Measurements from ENCODE around the gene PRKCE. TPM values are rescaled to one million over a fixed set of nuclear protein-coding genes. Genes with fewer than 3 reads are reported as not detected.

The PRKCE gene
- total and polyA plus RNA-seq, 2 of the 8 experiments (the other 6 are each of a cell fraction or from before 2014, with no cell fraction given) = 0.54 to 2.1 TPM

- TF ChIP-seq, protein P1, sequence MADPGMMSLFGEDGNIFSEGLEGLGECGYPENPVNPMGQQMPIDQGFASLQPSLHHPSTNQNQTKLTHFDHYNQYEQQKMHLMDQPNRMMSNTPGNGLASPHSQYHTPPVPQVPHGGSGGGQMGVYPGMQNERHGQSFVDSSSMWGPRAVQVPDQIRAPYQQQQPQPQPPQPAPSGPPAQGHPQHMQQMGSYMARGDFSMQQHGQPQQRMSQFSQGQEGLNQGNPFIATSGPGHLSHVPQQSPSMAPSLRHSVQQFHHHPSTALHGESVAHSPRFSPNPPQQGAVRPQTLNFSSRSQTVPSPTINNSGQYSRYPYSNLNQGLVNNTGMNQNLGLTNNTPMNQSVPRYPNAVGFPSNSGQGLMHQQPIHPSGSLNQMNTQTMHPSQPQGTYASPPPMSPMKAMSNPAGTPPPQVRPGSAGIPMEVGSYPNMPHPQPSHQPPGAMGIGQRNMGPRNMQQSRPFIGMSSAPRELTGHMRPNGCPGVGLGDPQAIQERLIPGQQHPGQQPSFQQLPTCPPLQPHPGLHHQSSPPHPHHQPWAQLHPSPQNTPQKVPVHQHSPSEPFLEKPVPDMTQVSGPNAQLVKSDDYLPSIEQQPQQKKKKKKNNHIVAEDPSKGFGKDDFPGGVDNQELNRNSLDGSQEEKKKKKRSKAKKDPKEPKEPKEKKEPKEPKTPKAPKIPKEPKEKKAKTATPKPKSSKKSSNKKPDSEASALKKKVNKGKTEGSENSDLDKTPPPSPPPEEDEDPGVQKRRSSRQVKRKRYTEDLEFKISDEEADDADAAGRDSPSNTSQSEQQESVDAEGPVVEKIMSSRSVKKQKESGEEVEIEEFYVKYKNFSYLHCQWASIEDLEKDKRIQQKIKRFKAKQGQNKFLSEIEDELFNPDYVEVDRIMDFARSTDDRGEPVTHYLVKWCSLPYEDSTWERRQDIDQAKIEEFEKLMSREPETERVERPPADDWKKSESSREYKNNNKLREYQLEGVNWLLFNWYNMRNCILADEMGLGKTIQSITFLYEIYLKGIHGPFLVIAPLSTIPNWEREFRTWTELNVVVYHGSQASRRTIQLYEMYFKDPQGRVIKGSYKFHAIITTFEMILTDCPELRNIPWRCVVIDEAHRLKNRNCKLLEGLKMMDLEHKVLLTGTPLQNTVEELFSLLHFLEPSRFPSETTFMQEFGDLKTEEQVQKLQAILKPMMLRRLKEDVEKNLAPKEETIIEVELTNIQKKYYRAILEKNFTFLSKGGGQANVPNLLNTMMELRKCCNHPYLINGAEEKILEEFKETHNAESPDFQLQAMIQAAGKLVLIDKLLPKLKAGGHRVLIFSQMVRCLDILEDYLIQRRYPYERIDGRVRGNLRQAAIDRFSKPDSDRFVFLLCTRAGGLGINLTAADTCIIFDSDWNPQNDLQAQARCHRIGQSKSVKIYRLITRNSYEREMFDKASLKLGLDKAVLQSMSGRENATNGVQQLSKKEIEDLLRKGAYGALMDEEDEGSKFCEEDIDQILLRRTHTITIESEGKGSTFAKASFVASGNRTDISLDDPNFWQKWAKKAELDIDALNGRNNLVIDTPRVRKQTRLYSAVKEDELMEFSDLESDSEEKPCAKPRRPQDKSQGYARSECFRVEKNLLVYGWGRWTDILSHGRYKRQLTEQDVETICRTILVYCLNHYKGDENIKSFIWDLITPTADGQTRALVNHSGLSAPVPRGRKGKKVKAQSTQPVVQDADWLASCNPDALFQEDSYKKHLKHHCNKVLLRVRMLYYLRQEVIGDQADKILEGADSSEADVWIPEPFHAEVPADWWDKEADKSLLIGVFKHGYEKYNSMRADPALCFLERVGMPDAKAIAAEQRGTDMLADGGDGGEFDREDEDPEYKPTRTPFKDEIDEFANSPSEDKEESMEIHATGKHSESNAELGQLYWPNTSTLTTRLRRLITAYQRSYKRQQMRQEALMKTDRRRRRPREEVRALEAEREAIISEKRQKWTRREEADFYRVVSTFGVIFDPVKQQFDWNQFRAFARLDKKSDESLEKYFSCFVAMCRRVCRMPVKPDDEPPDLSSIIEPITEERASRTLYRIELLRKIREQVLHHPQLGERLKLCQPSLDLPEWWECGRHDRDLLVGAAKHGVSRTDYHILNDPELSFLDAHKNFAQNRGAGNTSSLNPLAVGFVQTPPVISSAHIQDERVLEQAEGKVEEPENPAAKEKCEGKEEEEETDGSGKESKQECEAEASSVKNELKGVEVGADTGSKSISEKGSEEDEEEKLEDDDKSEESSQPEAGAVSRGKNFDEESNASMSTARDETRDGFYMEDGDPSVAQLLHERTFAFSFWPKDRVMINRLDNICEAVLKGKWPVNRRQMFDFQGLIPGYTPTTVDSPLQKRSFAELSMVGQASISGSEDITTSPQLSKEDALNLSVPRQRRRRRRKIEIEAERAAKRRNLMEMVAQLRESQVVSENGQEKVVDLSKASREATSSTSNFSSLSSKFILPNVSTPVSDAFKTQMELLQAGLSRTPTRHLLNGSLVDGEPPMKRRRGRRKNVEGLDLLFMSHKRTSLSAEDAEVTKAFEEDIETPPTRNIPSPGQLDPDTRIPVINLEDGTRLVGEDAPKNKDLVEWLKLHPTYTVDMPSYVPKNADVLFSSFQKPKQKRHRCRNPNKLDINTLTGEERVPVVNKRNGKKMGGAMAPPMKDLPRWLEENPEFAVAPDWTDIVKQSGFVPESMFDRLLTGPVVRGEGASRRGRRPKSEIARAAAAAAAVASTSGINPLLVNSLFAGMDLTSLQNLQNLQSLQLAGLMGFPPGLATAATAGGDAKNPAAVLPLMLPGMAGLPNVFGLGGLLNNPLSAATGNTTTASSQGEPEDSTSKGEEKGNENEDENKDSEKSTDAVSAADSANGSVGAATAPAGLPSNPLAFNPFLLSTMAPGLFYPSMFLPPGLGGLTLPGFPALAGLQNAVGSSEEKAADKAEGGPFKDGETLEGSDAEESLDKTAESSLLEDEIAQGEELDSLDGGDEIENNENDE (IDR thresholded peaks at IDR 0.05; ENCODE audit: insufficient replicate concordance, low read length) = no peak
- TF ChIP-seq POU5F1 (IDR thresholded peaks at IDR 0.05; ENCODE audit: low read depth, low read length) (no peak), JUND (IDR thresholded peaks at IDR 0.05; ENCODE audit: low read length) (no peak), HDAC6 (IDR thresholded peaks at IDR 0.05; ENCODE audit: low read depth, low read length) (no peak), TEAD4 (IDR thresholded peaks at IDR 0.05; ENCODE audit: low read depth, low read length) (no peak), JUN (IDR thresholded peaks at IDR 0.05; ENCODE audit: low read depth, low read length) (no peak), ATF2 (IDR thresholded peaks at IDR 0.05; ENCODE audit: low read length) (no peak), CTBP2 (IDR thresholded peaks at IDR 0.05; ENCODE audit: borderline replicate concordance, insufficient read depth, insufficient read length, low read length) (no peak), SP4 (IDR thresholded peaks at IDR 0.05; ENCODE audit: low read length) (no peak), BACH1 (IDR thresholded peaks at IDR 0.05; ENCODE audit: low read length) (no peak)
- TF ChIP-seq, protein P2, sequence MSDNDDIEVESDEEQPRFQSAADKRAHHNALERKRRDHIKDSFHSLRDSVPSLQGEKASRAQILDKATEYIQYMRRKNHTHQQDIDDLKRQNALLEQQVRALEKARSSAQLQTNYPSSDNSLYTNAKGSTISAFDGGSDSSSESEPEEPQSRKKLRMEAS (IDR thresholded peaks at IDR 0.05) = no peak
Observed at GRCh38 chr2:46180189-46180588, 528.7 kb downstream of the PRKCE start (continued).
